A549 (cell line): ENCODE results near the gene CYP26C1. TPM values are rescaled to one million over a fixed set of nuclear protein-coding genes. Genes with fewer than 3 reads are reported as not detected.

Experiments
- ATOH8 ChIP-seq: fragments of 250-450 bp; sonication (Bioruptor Pico); IDR thresholded peaks from 2 replicates; pipeline ENCODE4 v1.5.0; 2020; ENCODE audit warnings: low read depth, mild to moderate bottlenecking, moderate library complexity
- BCL3 ChIP-seq: fragments of >200 bp; sonication (Bioruptor Twin); formaldehyde crosslinking; IDR thresholded peaks from 3 replicates; pipeline ENCODE4 v1.6.1; 2016
- CBX2 ChIP-seq: fragments of 200-600 bp; sonication (generic); IDR thresholded peaks from 2 replicates; pipeline ENCODE4 v1.6.1; 2016; ENCODE audit warnings: low read depth, mild to moderate bottlenecking, borderline replicate concordance
- CBX8 ChIP-seq: fragments of 200-600 bp; sonication (generic); IDR thresholded peaks from 2 replicates; pipeline ENCODE4 v1.6.1; 2016
- CHD2 ChIP-seq: fragments of 150-350 bp; IDR thresholded peaks from 2 replicates; pipeline ENCODE4 v1.6.1; 2014; ENCODE audit warnings: low read length; ENCODE audit not compliant: partially characterized antibody
- CHD4 ChIP-seq: fragments of 200-600 bp; sonication (generic); IDR thresholded peaks from 2 replicates; pipeline ENCODE4 v1.6.1; 2016; ENCODE audit warnings: antibody characterized with exemption, mild to moderate bottlenecking, borderline replicate concordance
- CTCF ChIP-seq: fragments of >200 bp; sonication (Bioruptor Twin); formaldehyde crosslinking; IDR thresholded peaks from 3 replicates; pipeline ENCODE4 v1.5.1; 2016
- FOXS1 ChIP-seq: fragments of 250-450 bp; sonication (Bioruptor Pico); IDR thresholded peaks from 2 replicates; pipeline ENCODE4 v1.5.0; 2020; ENCODE audit warnings: mild to moderate bottlenecking, moderate library complexity
- GATA3 ChIP-seq: IDR thresholded peaks from 2 replicates; pipeline ENCODE4 v1.6.1; 2012; ENCODE audit warnings: borderline replicate concordance
- HES2 ChIP-seq: fragments of >200 bp; sonication (Bioruptor Twin); formaldehyde crosslinking; IDR thresholded peaks from 2 replicates; pipeline ENCODE4 v1.6.1; 2016
- HEYL ChIP-seq: fragments of 250-450 bp; sonication (Bioruptor Pico); IDR thresholded peaks from 2 replicates; pipeline ENCODE4 v1.8.0; 2021; ENCODE audit warnings: mild to moderate bottlenecking, moderate library complexity
- HMGXB4 ChIP-seq: fragments of 250-450 bp; sonication (Bioruptor Pico); IDR thresholded peaks from 2 replicates; pipeline ENCODE4 v1.5.0; 2021; ENCODE audit warnings: mild to moderate bottlenecking, moderate library complexity, borderline replicate concordance
- JUNB ChIP-seq: fragments of >200 bp; sonication (Bioruptor Twin); formaldehyde crosslinking; IDR thresholded peaks from 2 replicates; pipeline ENCODE4 v1.6.1; 2016
- KDM5A ChIP-seq: fragments of 200-600 bp; sonication (generic); IDR thresholded peaks from 2 replicates; pipeline ENCODE4 v1.6.1; 2016; ENCODE audit warnings: antibody characterized with exemption, mild to moderate bottlenecking
- MAX ChIP-seq: IDR thresholded peaks from 2 replicates; pipeline ENCODE4 v1.6.1; 2012
- MAZ ChIP-seq: fragments of 150-350 bp; IDR thresholded peaks from 2 replicates; pipeline ENCODE4 v1.6.1; 2014; ENCODE audit warnings: antibody characterized with exemption, low read depth, low read length, borderline replicate concordance
- MYC ChIP-seq: IDR thresholded peaks from 2 replicates; pipeline ENCODE4 v1.6.1; 2012; ENCODE audit warnings: mild to moderate bottlenecking, inconsistent platforms, low read length, improper control_type of control experiment, borderline replicate concordance
- NFE2L2 ChIP-seq: fragments of 150-350 bp; conservative IDR thresholded peaks from 2 replicates; pipeline ENCODE4 v1.6.1; 2014; ENCODE audit warnings: low read length
- NPAS2 ChIP-seq: fragments of 250-450 bp; sonication (Bioruptor Pico); IDR thresholded peaks from 2 replicates; pipeline ENCODE4 v1.8.0; 2022; ENCODE audit warnings: mild to moderate bottlenecking, moderate library complexity, borderline replicate concordance
- NR3C1 ChIP-seq: fragments of >200 bp; sonication (Bioruptor Twin); formaldehyde crosslinking; IDR thresholded peaks from 3 replicates; pipeline ENCODE4 v1.6.1; 2017
- PHF8 ChIP-seq: fragments of 200-600 bp; sonication (generic); IDR thresholded peaks from 2 replicates; pipeline ENCODE4 v1.6.1; 2016; ENCODE audit warnings: low read depth, mild to moderate bottlenecking, antibody characterized with exemption, moderate library complexity, borderline replicate concordance
- RAD21 ChIP-seq, 2 experiments: fragments of >200 bp in 1 of 2; sonication (Bioruptor Twin) in 1 of 2; formaldehyde crosslinking in 1 of 2; IDR thresholded peaks in 1 of 2; conservative IDR thresholded peaks in 1 of 2; 2 replicates in 1 of 2; 3 replicates in 1 of 2; pipeline ENCODE4 v1.6.1; 2012 to 2018; ENCODE audit warnings: inconsistent platforms in 1 of 2
- RARB ChIP-seq: fragments of 250-450 bp; sonication (Bioruptor Pico); IDR thresholded peaks from 2 replicates; pipeline ENCODE4 v1.8.0; 2021; ENCODE audit warnings: mild to moderate bottlenecking, moderate library complexity
- RCOR1 ChIP-seq: fragments of 150-350 bp; IDR thresholded peaks from 2 replicates; pipeline ENCODE4 v1.6.1; 2014; ENCODE audit warnings: antibody characterized with exemption, low read length, low read depth
- REST ChIP-seq: fragments of 200-600 bp; sonication (generic); IDR thresholded peaks from 2 replicates; pipeline ENCODE4 v1.6.1; 2016; ENCODE audit warnings: antibody characterized with exemption, mild to moderate bottlenecking, moderate library complexity
- RFX5 ChIP-seq: fragments of 450-650 bp; IDR thresholded peaks from 2 replicates; pipeline ENCODE4 v1.7.1; 2014; ENCODE audit warnings: antibody characterized with exemption, mild to moderate bottlenecking, moderate library complexity
- SREBF2 ChIP-seq: fragments of 450-650 bp; IDR thresholded peaks from 2 replicates; pipeline ENCODE4 v1.6.1; 2014; ENCODE audit warnings: mild to moderate bottlenecking, moderate library complexity
- TFCP2L1 ChIP-seq: fragments of 250-450 bp; sonication (Bioruptor Pico); IDR thresholded peaks from 2 replicates; pipeline ENCODE4 v1.5.0; 2021; ENCODE audit warnings: mild to moderate bottlenecking
- USF2 ChIP-seq: fragments of 450-650 bp; IDR thresholded peaks from 2 replicates; pipeline ENCODE4 v1.6.1; 2014; ENCODE audit warnings: antibody characterized with exemption
- ZFP36 ChIP-seq: fragments of 450-650 bp; IDR thresholded peaks from 2 replicates; pipeline ENCODE4 v1.6.1; 2014; ENCODE audit warnings: borderline replicate concordance; ENCODE audit not compliant: partially characterized antibody
- ZSCAN20 ChIP-seq: fragments of 250-450 bp; sonication (Bioruptor Pico); IDR thresholded peaks from 2 replicates; pipeline ENCODE4 v1.8.0; 2022; ENCODE audit warnings: mild to moderate bottlenecking, moderate library complexity
- polyA plus RNA-seq, 4 experiments: library from polyadenylated mRNA; depleted of rRNA in 3 of 4; stranded (reverse); fragments of >200 nt; fragmentation: RNase III in 1 of 4; extraction: RNeasy Plus Mini Kit Qiagen cat#74134 plus additional on column Dnase treatment in 1 of 4; gene quantifications; 2 replicates in 3 of 4; 3 replicates in 1 of 4; pipeline ENCODE4 v1.2.3, GENCODE V29; 2011 to 2017

CYP26C1 gene
- polyA plus RNA-seq, 2 of the 4 experiments (the other 2 are of a cell fraction): not detected

GRCh38 chr10:93074147-93074596 is 13.6 kb downstream of the CYP26C1 start (continued):
- peak; percentile 59 for TF ChIP-seq CTCF
- TF ChIP-seq SREBF2: no peak
- no peak for TF ChIP-seq JUNB
- no peak for TF ChIP-seq RFX5
- no peak for TF ChIP-seq CHD4
- TF ChIP-seq ZFP36: no peak
- TF ChIP-seq REST: no peak
- TF ChIP-seq RARB (CRISPR knock-in tag): no peak
- no peak for TF ChIP-seq TFCP2L1
- no peak for TF ChIP-seq HMGXB4 (CRISPR knock-in tag)
- no peak for TF ChIP-seq NR3C1
- no peak for TF ChIP-seq KDM5A
- no peak for TF ChIP-seq MAZ
- TF ChIP-seq HES2: no peak
- no peak for TF ChIP-seq MYC
- TF ChIP-seq ATOH8 (CRISPR knock-in tag): no peak
- no peak for TF ChIP-seq CHD2
- TF ChIP-seq PHF8: no peak
- peak; percentile 47; the same call in 1 of the 2 replicates for TF ChIP-seq MAX
- TF ChIP-seq HEYL: no peak
- TF ChIP-seq CBX8: no peak
- TF ChIP-seq CBX2: no peak
- no peak for TF ChIP-seq FOXS1 (CRISPR knock-in tag)
- no peak for TF ChIP-seq NFE2L2
- TF ChIP-seq GATA3: no peak
- TF ChIP-seq ZSCAN20 (CRISPR knock-in tag): no peak
- TF ChIP-seq RCOR1: no peak
- peak; percentile 29 to 54; a peak in 4 of 5 replicates for TF ChIP-seq RAD21 (conservative IDR thresholded peaks at IDR 0.05 in 1 of 2, IDR thresholded peaks at IDR 0.05 in 1 of 2)
- TF ChIP-seq USF2: no peak
- TF ChIP-seq NPAS2 (CRISPR knock-in tag): no peak
- TF ChIP-seq BCL3: no peak
- TF ChIP-seq, all 56 proteins: peak for 5
